Measurements from ENCODE around the gene FRMD1.

- no peak for TF ChIP-seq POLR2A (IDR thresholded peaks at IDR 0.05; ENCODE audit: low read depth, low read length)
- no peak for TF ChIP-seq POLR2AphosphoS5 (IDR thresholded peaks at IDR 0.05; ENCODE audit: low read depth, low read length)
- TF ChIP-seq SPI1 (IDR thresholded peaks at IDR 0.05; ENCODE audit: low read depth, low read length) = no peak
- no peak for TF ChIP-seq PAX5 (IDR thresholded peaks at IDR 0.05; ENCODE audit: insufficient read depth, low read length, severe bottlenecking)
- TF ChIP-seq TAF1 (IDR thresholded peaks at IDR 0.05; ENCODE audit: low read depth, low read length) = no peak
These were observed 17.5 kb downstream of the FRMD1 start for GRCh38 chr6:168061269-168062210.
